ENCODE data around the gene DXO.
A peak's percentile ranks its signal among the peaks of the same experiment; 100 is the strongest.
"Not testable (repeated sequence)": the region's sequence is repeated elsewhere in the genome, so short reads cannot be mapped to it uniquely, and the experiment has no call there.

Gene DXO

DNA sequence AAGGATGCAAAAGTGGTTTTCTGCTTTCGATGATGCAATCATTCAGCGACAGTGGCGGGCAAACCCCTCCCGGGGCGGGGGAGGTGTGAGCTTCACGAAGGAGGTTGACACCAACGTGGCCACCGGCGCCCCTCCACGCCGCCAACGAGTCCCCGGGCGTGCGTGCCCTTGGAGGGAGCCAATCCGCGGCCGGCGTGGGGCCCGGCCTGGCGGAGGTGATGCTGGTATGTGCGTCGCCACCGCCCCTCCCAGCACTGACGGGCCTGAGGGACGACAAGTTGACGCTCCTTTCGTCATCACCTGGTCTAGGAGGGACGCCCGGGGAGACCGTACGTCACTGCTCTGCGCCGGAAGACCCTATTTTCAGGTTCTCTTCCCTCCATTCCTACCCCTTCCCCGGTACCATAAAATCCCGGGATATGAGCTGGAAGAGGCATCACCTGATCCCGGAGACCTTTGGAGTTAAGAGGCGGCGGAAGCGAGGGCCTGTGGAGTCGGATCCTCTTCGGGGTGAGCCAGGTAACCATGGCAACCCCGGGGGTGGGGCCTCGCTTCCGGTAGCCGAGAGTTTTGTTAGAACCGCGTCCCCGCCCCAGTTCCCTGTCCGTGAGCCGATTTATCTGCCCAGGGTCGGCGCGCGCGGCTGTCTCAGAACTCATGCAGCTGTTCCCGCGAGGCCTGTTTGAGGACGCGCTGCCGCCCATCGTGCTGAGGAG is at the start of gene DXO:
DXO (minus strand) TSS at position 146 of the 716 bp plus-strand sequence. CDS start 463 bp downstream, outside the sequence.
- DNase-seq = peak; percentile 96

DNA sequence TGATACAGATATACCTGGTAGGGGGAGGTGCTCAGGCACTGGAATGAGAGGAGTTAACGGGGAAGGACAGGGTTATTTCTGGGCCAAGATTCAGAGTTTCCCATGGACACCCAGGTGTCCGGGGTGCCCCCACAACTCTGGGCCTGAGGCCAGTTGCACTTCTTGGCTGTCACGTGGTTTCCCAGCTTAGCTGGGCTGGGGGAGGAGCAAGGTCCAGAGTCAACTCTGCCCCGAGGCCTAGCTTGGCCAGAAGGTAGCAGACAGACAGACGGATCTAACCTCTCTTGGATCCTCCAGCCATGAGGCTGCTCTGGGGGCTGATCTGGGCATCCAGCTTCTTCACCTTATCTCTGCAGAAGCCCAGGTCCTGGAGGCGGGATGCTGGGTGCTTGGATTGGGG is 42.6 kb upstream of the DXO start, which contains the start of gene C4B:
C4B (plus strand) TSS at position 249 of the 400 bp plus-strand sequence; CDS start at position 300, 51 bp downstream.
- DNase-seq = not testable (repeated sequence)

DNA sequence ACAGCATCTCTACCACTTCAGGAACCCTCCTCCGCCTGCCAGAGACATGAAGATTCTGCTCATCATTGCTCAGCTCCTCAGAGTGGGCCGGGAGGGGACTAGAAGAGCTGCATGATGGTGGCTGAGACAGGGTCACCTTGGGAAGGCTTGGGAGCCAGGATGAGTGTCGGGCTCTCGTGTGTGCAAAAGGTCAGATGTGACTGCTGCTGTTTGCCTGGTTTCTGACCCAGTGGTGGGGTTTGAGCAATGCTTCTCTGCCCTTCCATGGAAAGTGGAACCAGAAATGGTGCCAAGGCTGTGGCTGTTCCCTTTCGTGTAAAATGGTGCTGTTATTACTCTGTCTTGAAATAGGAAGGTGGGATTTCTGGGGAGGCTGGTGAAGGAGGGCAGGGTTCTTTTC is 41.8 kb upstream of the DXO start:
- DNase-seq = not testable (repeated sequence)

GRCh38 chr6:32012941-32013617 is 41.1 kb upstream of the DXO start:
- not testable (repeated sequence) for DNase-seq

- DNase-seq = not testable (repeated sequence)
Observed at GRCh38 chr6:32010856-32011530, 39.1 kb upstream of the DXO start.

GRCh38 chr6:32009537-32009936 is 37.6 kb upstream of the DXO start:
- DNase-seq = not testable (repeated sequence)

GRCh38 chr6:32008616-32009015 is 36.7 kb upstream of the DXO start:
- DNase-seq = not testable (repeated sequence)

DNA sequence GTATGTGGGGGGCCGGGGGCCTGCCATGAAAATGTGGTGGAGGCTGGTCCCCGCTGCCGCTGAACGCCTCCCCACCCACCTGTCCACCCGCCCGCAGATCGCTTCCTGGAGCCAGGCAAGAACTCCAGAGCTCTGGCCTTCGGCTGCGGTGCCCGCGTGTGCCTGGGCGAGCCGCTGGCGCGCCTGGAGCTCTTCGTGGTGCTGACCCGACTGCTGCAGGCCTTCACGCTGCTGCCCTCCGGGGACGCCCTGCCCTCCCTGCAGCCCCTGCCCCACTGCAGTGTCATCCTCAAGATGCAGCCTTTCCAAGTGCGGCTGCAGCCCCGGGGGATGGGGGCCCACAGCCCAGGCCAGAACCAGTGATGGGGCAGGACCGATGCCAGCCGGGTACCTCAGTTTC is 36.1 kb upstream of the DXO start:
- not testable (repeated sequence) for DNase-seq

GRCh38 chr6:32007086-32007485 is 35.1 kb upstream of the DXO start:
- DNase-seq = not testable (repeated sequence)

- not testable (repeated sequence) for DNase-seq
Observed at GRCh38 chr6:32005991-32006529, 34.1 kb upstream of the DXO start.

DNA sequence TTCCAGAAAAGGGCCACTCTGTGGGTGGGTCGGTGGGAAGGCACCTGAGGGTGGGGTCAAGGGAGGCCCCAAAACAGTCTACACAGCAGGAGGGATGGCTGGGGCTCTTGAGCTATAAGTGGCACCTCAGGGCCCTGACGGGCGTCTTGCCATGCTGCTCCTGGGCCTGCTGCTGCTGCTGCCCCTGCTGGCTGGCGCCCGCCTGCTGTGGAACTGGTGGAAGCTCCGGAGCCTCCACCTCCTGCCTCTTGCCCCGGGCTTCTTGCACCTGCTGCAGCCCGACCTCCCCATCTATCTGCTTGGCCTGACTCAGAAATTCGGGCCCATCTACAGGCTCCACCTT is 33.6 kb upstream of the DXO start:
- not testable (repeated sequence) for DNase-seq

DNA sequence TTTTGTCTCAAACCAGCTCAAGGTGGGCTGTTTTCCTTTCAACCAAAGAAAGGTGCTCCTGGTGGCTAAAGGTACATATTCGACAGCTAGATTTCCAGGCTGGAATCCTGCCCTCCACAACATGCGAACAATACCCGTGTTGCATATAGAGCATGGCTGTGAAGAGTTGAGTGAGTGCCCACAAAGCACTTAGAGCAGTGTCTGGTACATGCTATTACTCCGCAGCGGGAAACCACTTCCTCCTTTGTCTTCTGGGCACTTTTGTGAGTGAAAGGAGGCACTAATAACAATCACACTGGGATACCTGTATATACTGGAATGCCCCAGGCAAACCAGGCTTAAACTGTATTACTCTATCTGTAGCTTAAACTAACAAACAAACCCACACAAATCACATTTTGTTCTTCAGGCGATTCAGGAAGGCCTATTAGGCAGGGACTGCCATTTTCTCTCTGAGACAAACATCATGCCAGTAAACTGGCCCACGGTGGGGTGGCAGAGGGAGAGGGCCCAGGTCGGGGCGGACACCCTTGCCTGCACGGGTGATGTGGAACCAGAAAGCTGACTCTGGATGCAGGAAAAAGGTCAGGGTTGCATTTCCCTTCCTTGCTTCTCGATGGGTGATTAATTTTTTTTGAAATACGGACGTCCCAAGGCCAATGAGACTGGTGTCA is 33.1 kb upstream of the DXO start:
- DNase-seq = not testable (repeated sequence)

GRCh38 chr6:32004393-32004792 is 32.5 kb upstream of the DXO start:
- not testable (repeated sequence) for DNase-seq

- not testable (repeated sequence) for DNase-seq
Observed at GRCh38 chr6:32003301-32003700, 31.4 kb upstream of the DXO start.

DNA sequence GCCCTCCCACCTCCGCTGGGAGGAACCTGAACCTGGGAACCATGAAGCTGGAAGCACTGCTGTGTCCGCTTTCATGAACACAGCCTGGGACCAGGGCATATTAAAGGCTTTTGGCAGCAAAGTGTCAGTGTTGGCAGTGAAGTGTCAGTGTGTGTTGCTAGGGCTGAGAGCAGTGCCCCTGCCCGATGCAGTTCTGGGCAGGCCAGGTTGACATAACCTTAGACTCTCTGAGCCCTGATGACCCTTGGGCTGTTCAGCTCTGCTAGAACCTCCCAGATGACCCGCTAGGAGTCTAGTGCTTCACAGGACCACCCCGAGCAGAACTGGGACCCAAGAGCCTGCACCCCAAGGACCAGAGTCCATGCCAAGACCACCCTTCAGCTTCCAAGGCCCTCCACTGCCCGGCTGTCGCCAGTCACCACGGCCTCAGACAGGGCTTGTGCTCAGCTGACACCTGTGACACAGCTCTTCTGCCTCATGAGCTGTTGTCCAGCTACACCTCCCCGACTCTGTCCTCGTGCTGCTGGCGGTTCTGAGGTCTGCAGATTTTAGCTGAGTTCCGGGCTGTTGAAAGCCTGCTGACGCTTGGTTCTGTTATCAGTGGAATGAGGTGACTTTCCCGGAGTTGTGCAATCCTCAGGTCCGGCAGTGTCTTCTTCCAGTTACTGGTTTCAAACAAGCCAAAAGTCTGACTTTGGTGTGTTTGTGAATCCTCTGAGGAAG is 30.8 kb upstream of the DXO start:
- not testable (repeated sequence) for DNase-seq

GRCh38 chr6:31996385-31996784 is 24.4 kb upstream of the DXO start:
- DNase-seq = not testable (repeated sequence)

DNA sequence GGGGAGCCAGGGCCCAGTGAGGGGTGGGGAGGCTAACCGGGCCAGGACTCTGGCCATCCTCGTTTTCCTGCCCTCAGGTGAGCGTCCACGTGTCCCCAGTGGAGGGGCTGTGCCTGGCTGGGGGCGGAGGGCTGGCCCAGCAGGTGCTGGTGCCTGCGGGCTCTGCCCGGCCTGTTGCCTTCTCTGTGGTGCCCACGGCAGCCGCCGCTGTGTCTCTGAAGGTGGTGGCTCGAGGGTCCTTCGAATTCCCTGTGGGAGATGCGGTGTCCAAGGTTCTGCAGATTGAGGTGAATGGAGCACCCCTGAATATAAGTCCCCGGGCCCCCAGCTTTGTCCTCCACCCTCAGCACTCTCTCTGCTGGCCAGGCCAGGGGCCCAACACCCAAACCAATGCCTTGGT is 22.5 kb upstream of the DXO start:
- DNase-seq = not testable (repeated sequence)

DNA sequence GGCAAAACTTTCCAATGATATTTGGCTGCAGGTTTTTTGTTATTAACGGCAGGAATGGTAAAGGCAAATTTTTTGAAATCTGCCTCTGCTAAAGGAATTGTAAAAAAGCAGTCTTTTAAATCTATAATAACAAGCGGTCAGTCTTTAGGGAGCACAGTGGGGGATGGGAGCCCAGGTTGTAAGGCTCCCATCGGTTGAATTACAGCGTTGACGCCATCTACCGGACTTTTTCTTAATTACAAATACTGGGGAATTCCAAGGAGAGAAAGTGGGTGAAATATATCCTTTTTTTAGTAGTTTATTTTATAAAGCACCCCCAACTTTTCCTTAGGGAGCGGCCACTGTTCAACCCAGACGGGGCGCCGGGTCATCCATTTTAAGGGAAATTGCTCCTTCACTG is 17.4 kb upstream of the DXO start:
- not testable (repeated sequence) for DNase-seq

DNA sequence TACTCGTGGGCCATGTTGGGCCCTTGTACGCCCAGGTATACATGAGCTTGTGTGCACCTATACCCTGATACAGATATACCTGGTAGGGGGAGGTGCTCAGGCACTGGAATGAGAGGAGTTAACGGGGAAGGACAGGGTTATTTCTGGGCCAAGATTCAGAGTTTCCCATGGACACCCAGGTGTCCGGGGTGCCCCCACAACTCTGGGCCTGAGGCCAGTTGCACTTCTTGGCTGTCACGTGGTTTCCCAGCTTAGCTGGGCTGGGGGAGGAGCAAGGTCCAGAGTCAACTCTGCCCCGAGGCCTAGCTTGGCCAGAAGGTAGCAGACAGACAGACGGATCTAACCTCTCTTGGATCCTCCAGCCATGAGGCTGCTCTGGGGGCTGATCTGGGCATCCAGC is 9.8 kb upstream of the DXO start, which contains the start of gene C4A:
C4A (plus strand) TSS at position 314 of the 400 bp plus-strand sequence; CDS start at position 365, 51 bp downstream.
- not testable (repeated sequence) for DNase-seq

DNA sequence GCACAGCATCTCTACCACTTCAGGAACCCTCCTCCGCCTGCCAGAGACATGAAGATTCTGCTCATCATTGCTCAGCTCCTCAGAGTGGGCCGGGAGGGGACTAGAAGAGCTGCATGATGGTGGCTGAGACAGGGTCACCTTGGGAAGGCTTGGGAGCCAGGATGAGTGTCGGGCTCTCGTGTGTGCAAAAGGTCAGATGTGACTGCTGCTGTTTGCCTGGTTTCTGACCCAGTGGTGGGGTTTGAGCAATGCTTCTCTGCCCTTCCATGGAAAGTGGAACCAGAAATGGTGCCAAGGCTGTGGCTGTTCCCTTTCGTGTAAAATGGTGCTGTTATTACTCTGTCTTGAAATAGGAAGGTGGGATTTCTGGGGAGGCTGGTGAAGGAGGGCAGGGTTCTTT is 9.1 kb upstream of the DXO start:
- DNase-seq = not testable (repeated sequence)

DNA sequence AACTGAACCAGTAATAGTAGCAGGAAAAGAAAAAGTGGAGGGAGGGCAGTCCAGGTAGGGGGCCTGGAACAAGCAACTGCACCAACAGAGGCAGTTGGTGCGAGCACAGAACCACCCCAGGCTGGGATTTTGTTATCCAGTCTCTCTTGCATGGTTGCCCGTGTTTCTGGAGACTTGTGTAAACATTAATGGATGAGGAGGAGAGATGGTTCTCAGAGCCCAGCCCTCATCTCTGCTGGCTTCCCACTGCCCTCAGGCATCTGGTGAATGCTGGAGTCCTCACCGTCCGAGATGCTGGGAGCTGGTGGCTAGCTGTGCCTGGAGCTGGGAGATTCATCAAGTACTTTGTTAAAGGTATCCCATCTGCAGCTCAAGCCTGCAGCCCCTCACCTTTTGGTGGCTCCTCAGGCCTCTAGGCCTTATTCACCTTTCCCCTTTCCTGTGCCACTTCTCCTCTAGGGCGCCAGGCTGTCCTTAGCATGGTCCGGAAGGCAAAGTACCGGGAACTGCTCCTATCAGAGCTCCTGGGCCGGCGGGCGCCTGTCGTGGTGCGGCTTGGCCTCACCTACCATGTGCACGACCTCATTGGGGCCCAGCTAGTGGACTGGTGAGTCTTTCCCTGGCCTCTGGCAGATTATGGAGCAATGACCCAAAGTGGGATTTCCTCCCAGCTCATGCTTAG is 8.4 kb upstream of the DXO start:
- not testable (repeated sequence) for DNase-seq
